HG03520 (cell line): ENCODE results near the gene FHAD1.

Experiments used
- ATAC-seq: cut with Tn5 transposase; IDR thresholded peaks from one replicate; pipeline ENCODE4 v1.9.1; 2021; ENCODE audit warnings: mild to moderate bottlenecking, moderate library complexity; ENCODE audit not compliant: unreplicated experiment

Gene FHAD1

DNA sequence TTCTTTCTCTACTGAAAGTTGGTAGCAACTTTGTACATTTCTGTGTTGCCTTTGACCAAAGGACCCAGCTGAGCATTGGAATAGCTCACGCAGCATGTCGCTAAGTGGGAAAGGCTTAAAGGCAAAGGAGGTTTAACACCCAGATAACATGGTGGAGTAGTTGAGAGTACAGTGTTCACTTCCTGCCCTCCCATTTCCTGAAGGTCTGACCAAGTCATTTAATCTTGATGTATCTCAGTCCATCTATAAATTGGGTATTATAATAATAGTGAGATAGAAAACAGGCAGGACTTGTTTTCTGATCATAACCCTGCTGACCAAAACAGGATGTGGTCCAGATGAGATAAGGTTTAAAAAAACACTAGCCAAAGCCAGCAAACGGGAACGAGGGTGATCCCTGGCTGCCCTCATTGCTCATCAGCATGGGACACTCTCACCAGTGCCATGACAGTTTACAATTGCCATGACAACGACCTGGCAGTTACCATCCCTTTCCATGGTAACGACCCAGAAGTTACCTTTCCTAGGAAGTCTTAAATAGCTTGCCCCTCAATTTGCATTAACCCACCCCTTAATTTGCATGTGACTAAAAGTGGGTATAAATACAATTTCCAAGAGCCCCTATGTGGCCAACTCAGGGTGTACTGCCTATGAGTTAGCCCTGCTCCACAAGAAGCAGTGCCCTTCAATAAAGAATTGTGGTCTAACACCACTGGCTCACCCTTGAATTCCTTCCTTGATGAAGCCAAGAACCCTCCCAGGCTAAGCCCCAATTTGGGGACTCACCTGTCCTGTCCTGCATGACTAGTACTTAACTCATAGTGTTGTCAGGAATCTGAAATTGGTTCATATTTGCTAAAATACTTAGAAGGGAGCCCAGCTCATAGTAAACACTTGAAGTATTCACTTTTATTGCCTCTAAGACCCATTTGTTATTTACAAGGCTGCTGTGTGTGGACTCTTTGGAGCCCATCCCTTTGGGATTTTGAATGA, 28.4 kb upstream of the FHAD1 start:
- ATAC-seq = no peak

DNA sequence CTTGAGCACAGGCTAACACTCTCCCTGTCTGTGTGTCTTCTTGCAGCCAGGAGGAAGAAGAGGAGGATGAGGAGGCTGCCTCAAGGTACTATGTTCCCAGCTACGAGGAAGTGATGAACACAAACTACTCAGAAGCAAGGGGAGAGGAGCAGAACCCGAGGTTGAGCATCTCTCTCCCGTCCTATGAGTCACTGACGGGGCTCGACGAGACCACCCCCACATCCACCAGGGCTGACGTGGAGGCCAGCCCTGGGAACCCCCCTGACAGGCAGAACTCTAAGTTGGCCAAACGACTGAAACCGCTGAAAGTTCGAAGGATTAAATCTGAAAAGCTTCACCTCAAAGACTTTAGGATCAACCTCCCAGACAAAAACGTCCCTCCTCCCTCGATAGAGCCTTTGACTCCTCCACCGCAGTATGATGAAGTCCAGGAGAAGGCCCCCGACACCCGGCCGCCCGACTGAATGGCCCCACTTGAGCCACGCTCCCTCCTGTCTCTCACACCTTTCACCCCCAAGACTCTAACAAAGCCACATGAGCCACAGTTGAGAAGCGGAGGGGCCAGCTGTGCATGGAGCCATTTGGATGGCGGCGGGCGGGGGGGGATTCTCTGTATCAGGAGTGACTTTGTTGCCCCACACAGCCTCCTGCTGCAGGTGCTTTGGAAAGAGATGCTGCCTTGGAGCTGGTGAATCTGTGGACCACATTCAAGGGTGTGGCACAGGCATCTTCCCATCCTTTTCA, 27.6 kb upstream of the FHAD1 start:
- ATAC-seq = no peak

DNA sequence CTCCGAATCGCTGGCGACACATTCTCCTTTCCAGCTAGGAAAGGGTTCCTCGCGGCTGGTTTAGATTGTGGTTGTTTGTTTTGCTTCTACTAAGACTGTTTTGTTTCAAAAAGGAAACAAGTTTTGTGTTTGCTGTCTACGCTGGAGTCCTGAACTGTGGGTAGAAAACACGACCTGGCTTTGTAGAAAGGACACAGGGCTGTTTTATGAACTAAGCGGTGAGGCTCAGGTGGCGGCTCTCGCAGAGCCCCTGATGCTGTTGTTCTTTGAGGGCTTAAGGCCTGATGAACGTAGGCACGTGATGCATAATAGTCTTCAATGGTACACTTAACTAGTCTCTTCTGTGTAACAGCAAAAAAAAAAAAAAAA, 27.0 kb upstream of the FHAD1 start:
- no peak for ATAC-seq

DNA sequence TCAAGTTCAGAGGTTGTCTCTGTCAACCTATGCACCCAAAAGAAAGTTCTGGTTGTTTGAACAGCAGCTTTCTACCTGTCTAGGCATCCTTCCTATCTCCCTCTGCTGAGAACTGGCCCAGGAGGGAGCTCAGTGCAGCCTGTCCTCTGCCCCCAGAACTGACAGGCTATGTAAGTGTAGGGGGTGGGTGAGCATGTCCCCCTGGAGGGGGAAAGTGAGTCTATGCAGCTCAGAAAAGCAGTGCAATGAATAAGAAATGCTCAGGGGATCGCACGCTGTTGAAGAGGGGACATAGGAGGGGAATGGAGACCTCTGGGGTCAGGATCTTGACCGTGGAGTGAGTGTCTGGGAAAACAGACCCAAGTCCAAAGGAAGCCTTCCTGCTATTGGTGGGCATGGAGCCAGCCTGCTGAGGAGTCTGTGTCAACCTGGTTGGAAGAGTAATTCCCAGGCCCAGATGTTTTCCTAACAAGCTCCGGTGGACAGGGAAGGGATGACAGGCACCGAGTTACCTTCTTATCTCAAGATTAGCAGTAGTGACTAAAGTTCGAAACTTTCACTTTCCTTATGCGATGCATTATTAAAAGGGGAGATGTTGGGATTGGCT, 26.1 kb upstream of the FHAD1 start:
- ATAC-seq = no peak

DNA sequence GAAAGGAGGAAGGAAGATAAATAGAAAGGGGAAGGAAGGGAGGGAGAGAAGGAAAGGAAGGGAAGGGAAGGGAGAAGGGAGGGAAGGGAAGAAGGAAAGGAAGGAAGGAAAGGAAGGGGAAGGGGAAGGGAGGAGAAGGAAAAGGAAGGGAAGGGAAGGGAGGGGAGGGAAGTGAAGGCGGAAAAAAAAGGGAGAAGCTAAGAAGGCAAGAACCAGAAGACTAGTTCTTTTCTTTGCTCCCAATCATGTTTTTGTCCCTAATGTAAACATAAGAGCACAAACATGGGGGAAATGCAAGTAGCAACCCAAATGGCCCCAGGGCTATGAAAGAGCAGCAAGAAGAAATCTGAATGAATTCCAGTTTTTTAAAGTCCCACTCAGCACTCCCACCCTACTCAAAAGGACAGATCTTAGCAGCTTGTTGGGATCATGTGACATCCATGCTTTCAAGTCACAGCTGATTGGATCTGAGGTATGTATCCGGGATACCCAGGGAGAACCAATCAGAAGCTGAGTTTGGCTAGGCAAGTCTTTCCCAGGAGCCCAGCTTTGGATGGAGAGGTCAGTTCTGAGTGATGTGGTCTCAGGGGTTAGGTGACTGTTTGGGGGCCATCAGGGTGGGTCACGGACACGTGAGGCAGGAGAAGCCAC, 24.2 kb upstream of the FHAD1 start:
- ATAC-seq = no peak

DNA sequence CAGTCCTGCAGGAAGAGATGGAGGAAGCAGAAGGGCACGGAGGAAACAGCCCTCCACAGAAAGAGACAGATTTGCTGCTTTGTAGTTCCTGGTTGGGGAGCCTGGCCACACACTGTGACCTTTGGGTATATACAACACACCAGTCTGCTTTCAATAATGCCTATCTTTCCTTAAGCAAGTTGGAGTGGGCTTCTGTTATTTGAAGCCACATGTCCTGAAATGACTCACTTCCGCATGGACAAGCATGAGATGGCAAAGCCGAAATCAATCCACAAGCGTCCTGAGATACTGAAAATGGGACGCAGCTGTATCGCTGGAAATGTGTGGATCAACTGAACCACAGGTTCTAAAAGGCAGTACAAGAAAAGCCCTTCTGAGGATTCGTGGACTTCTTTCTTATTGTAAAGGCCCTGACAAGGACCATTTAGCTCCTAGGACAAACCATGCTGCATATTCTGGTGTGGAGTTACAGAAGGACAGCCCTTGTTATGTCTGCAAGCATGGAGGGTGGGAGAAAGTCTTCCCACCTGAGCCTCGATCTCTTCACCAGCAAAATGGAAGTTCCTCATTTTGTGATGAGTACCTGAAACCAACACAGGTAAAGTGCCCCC, 22.7 kb upstream of the FHAD1 start:
- no peak for ATAC-seq

DNA sequence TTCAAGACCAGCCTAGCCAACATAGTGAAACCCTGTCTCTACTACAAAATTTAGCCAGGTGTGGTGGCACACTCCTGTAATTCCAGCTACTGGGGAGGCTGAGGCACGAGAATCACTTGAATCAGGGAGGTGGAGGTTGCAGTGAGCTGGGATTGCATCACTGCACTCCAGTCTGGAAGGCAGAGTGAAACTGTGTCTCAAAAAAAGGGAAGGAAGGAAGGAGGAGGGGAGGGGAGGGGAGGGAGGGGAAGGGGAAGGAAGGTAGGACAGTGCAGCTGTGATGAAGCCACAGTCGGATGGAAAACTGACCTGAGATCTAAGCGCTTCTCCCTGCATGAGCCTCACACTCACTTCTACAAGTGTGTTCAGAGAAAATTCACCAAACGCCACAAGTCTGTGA, 22.0 kb upstream of the FHAD1 start:
- no peak for ATAC-seq

DNA sequence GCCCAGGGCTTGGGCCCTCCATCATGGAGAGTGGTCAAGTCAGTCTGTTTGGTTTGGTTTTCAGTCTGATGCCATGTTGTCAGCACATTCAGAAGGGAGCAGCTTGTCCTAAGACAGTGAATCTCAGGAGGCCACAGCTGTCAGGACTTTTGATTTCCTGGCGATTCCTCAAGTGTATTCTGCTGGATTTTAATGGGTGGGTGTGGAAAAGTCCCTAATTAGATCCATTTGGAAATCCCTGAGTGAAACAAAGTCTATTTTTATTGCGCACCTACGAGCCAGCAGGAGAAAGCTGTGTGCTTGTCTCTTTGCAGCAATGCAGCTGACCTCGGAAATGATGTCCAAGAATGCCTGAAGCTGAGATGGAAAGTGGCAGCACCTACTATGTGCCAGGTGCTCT, 21.6 kb upstream of the FHAD1 start:
- no peak for ATAC-seq

DNA sequence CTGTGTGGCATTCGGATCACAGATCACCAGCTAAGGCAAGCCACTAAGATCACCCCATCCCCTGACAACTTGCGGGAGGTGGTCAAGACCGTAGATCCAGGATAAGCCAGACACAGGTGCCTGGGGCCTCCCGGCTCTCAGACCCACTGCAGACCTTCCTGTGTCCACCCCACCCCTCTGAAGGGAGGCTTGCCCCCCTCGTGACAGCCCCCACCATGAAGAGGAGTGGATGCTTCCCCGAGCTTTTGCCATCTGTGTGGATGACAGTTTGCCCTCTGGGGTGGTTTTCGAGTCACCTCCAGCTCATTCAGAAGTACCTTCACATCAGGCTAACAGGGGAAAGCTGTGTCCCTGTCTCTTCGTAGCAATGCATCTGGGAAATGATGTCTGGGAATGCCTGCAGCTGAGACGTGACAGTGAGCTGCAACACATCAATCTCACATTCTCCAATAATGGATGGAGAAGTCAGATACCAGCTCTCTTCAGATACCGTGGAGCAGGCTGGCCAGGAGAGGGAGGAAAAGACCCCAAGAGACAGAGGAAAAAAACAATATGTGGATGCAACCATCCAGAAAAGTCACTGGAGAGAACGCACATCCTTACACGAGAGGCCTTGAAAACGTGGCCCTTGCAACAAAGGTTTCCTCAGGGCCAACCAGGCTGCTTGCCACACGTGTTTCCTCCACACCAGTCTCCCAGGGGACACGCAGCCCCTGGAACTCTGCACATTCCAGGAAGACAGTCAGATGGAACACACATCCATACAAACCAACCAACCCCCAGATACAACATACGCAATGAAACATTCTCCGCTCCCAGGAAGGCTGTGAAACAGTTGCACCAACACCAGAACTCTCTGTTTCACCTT, 20.4 kb upstream of the FHAD1 start:
- no peak for ATAC-seq

DNA sequence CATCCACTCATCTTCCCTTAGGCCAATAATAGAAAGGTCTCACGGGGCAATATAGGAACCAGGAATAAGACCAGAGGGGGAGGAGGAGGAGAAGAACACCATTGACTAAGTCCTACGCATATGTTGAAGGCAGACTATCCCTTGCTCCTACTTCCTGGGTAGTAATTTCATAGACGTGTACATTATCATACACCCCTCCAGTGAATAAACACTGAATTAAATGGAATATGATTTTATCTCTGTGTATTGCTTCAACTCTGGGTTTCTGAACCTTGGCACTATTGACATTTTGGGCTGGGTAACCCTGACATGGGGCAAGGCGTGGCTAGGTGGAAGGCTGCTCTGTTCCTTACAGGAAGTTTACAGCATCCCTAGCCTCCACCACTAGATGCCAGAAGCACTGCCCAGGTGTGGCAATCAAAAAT, 17.3 kb upstream of the FHAD1 start:
- no peak for ATAC-seq

DNA sequence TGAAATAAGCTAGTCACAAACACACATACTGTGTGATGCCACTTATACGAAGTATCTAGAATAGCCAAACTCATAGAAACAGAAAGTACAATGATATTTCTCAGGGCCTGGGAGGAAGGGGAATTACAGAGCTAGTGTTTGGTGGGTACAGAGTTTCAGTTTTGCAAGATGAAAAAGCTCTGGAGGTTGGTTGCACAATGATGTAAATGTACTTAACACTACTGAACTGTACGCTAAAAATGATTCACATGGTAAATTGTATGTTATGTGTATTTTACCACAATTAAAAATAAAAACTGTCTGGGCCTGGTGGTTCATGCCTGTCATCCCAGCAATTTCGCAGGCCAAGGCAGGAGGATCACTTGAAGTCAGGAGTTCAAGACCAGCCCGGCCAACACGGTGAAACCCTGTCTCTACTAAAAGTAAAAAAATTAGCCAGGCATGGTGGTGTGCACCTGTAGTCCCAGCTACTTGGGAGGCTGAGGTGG, 15.3 kb upstream of the FHAD1 start:
- ATAC-seq = peak; percentile 74

DNA sequence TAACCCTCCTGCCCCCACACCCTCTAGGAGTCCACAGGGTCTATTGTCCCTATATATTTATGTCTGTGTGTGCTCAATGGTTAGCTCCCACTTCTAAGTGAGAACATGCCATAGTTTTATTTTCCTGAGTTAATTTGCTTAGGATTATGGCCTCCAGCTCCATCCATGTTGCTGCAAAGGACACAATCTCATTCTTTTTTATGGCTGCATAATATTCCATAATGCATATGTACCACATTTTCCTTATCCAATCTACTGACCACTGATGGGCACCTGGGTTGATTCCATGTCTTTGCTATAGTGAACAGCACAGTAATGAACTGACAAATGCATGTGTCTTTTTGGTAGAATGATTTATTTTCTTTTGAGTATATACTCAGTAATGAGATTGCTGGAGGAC, 13.3 kb upstream of the FHAD1 start:
- ATAC-seq = no peak

DNA sequence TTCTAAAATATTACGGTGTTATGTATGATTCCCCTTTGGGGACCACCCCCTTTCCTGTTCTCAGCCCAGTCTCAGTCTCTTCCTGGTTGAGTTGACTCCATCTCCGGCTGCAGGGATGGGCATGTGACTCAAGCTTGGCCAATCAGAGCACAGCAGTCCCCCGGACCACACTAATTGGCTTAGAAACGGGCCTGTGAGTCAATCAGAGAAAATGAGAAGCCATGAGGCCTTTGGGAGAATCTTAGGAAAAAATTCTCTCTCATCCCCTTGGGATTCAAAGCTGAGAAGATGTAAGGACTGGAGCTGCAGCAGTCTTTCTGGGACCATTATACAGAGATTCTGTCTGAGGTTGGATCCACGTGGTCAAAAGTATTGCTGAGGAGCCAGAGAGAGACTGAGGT, 10.7 kb upstream of the FHAD1 start:
- ATAC-seq = no peak

DNA sequence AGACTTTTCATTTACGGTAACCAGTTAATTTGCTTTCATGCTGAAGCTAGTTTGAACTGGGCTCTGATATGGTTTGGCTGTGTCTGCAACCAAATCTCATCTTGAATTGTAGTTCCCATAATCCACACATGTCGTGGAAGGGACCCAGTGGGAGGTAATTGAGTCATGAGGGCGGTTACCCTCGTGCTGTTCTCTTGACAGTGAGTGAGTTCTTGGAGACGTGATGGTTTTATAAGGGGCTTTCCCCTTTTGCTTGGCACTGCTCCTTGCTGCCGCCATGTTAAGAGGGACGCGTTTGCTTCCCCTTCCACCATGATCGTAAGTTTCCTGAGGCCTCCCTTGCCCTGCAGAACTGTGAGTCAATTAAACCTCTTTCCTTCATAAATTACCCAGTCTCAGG, 10.3 kb upstream of the FHAD1 start:
- no peak for ATAC-seq

DNA sequence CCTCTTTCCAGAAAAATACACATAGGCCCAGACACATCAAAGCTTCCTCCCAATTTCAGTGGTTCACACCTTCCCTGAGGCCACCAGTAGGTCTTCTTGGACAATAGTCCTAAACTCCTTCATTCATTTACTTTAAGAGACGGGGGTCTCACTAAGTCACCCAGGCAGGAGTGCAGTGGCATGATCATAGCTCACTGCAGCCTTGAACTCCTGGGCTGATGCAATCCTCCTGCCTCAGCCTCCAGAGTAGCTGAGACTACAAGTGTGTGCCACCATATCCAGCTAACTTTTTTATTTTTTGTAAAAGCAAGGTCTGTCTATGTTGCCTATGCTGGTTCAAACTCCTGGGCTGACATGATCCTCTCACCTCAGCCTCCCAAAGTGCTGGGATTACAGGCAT, 8.2 kb upstream of the FHAD1 start:
- no peak for ATAC-seq

DNA sequence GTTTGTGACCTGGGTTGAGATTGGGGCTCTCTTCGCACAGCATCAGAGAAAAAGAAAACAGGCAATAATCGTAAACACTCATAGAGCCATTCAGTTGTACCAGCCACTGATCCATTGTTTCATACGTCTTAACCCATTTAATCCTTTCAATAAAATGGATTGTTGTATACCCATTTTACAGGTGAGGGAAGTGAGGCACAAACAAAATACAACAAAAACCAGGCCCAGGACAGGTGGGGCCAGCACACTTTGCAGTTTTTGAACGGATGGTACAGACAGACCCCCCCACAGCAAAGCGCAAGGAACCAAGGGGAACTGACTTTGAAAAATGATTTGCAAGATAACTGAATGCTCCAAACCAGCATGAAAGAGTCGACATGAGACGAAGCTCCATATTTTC, 4.3 kb upstream of the FHAD1 start:
- no peak for ATAC-seq

DNA sequence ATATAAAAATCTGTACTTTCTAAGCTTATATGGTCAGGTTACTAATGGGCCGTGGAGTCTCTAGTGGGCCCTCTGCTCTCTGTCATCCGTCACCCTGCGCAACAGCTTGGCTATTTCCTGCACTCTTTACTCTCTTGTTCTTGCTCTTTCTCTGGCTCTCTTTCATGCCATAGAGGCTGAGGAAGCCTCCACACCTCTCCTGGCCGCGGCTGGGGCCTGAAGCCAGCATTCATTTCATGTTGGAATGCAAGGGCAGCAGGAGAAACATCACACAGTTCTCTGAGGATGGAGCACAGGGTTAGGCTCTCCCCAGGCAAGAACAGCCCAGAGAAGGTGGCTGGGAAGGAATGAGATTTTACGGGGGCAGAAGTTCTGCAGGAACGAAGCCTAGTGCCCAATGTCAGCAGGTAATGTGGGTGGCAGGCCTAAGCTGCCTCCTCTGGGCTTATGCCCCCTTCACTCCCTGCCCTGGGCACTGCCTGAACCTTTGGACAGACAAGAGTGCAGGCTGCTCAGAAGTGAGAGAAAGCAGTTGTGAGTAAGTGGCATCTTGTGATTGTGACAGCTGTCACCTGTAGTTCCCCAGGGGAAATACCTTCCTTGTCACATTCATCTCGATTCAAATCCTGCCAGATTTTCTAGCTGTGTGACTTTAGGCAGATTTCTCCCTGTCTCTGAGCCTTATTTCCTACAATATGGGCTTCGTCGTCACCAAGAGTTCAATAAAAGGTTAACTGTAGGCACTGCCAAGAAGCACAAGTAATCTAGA, 3.6 kb upstream of the FHAD1 start:
- no peak for ATAC-seq

DNA sequence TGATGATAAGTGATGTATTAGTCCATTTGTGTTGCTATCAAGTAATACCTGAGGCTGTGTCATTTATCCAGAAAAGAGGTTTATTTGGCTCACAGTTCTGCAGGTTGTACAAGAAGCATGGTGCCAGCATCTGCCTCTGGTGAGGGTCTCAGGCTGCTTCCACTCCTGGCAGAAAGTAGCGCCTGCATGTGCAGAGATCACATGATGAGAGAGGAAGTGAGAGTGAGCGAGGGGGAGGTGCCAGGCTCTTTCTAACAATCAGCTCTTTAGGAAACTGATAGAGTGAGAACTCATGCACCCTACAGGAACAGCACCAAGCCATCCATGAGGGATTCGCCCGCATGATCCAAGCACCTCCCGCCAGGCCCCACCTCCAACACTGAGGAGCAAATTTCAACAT, 2.2 kb upstream of the FHAD1 start:
- no peak for ATAC-seq
